ENCODE data around the gene CLIP3. TPM values are rescaled to one million over a fixed set of nuclear protein-coding genes. Genes with fewer than 3 reads are reported as not detected.

The CLIP3 gene
- total and polyA plus RNA-seq, 2 experiments from 2014 or later: 15.1 to 19.1 TPM

- Mint-ChIP-seq H3K4me1 (no peaks in the 10 kb centered on the region), H3K36me3 (ENCODE audit: low read depth) (peaks cover 74% of the 10 kb centered on the region), H3K27me3 (ENCODE audit: insufficient read depth, low read depth, poor library complexity) (peaks cover 3% of the 10 kb centered on the region), H3K9me3 (peaks cover 4% of the 10 kb centered on the region; the same call in 1 of the 3 replicates), H3K27ac (no peak overlapping the region), H3K4me3 (no peak overlapping the region)
- no peak overlapping the region for H3K4me3 ChIP-seq
- no peaks in the 10 kb centered on the region for H3K79me2 ChIP-seq (replicated peaks; ENCODE audit: insufficient read depth)
- no peaks in the 10 kb centered on the region for H3K4me1 ChIP-seq (ENCODE audit: insufficient read depth)
- TF ChIP-seq REST (IDR thresholded peaks at IDR 0.05; ENCODE audit: unreplicated experiment) (no peak), POLR2AphosphoS5 (IDR thresholded peaks at IDR 0.05; ENCODE audit: low read depth) (no peak), JUNB (IDR thresholded peaks at IDR 0.05; ENCODE audit: unreplicated experiment) (no peak), ETS1 (IDR thresholded peaks at IDR 0.05) (no peak), EZH2 (IDR thresholded peaks at IDR 0.05; ENCODE audit: low read depth, unreplicated experiment) (no peak), CTCF (conservative IDR thresholded peaks at IDR 0.05; ENCODE audit: low read depth in 2 of 2) (no peak), CREB1 (CRISPR knock-in tag; IDR thresholded peaks at IDR 0.05; ENCODE audit: low read depth) (no peak), EZH2phosphoT487 (IDR thresholded peaks at IDR 0.05; ENCODE audit: unreplicated experiment) (no peak), STAT1 (IDR thresholded peaks at IDR 0.05; ENCODE audit: unreplicated experiment) (no peak), ZNF462 (CRISPR knock-in tag; IDR thresholded peaks at IDR 0.05) (no peak), ZNF331 (CRISPR knock-in tag; IDR thresholded peaks at IDR 0.05; ENCODE audit: low read depth) (no peak), ZNF114 (CRISPR knock-in tag; IDR thresholded peaks at IDR 0.05) (no peak), NANOG (IDR thresholded peaks at IDR 0.05; ENCODE audit: borderline replicate concordance) (no peak)
- H3K36me3 ChIP-seq (ENCODE audit: insufficient read depth): peaks cover 27% of the 10 kb centered on the region
- peaks cover 11% of the 10 kb centered on the region; the same call in 1 of the 2 replicates for H3F3A ChIP-seq (replicated peaks; ENCODE audit: low read depth)
- DNase-seq (ENCODE audit: low spot score) (no peak), ATAC-seq (no peak)
- no peak overlapping the region for H2AFZ ChIP-seq
- no peak overlapping the region for H3K27ac ChIP-seq (ENCODE audit: low read depth)
- no peaks in the 10 kb centered on the region for H3K27me3 ChIP-seq (ENCODE audit: insufficient read depth)
- peaks cover 19% of the 10 kb centered on the region for H4K20me1 ChIP-seq (replicated peaks; ENCODE audit: insufficient read depth)
- no peaks in the 10 kb centered on the region for H3K9me2 ChIP-seq (ENCODE audit: insufficient read depth)
- H3K4me2 ChIP-seq: no peak overlapping the region
Measured at GRCh38 chr19:36073121-36073876, 40.6 kb upstream of the CLIP3 start.
